ENCODE results near the gene SNRPA.
A peak's percentile ranks its signal among the peaks of the same experiment; 100 is the strongest.

Gene SNRPA

GRCh38 chr19:40750874-40751537 lies at the start of gene SNRPA:
Gene SNRPA, plus strand, starts transcription at chr19:40751203. Its CDS starts 206 bp downstream, at chr19:40751409.
- DNase-seq (ENCODE audit: low read depth in 2 of 2) = peak; percentile 91 to 94

DNA sequence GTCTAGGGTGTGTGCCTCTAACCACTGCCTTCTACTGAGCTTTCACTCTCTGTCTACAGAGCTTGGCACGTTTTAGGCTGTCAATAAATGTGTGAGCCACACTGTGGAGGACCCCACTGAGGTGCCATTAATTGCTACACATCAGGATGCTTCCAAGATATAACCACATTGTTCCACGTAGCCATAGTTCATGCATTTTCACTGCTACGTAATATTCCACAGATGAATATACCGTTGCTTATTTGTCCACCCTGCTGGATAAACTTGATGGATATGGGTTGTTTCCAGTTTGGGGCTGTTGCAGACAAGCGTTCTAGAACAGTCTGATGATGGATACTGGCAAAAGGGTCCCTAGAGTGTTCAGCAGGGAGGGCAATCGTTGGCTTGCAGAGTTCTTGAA lies 49.2 kb upstream of the SNRPA start:
- no peak for DNase-seq (ENCODE audit: low read depth in 2 of 2)

- DNase-seq (ENCODE audit: low read depth in 2 of 2) = no peak
Measured at GRCh38 chr19:40702337-40703012, 48.5 kb upstream of the SNRPA start.

DNA sequence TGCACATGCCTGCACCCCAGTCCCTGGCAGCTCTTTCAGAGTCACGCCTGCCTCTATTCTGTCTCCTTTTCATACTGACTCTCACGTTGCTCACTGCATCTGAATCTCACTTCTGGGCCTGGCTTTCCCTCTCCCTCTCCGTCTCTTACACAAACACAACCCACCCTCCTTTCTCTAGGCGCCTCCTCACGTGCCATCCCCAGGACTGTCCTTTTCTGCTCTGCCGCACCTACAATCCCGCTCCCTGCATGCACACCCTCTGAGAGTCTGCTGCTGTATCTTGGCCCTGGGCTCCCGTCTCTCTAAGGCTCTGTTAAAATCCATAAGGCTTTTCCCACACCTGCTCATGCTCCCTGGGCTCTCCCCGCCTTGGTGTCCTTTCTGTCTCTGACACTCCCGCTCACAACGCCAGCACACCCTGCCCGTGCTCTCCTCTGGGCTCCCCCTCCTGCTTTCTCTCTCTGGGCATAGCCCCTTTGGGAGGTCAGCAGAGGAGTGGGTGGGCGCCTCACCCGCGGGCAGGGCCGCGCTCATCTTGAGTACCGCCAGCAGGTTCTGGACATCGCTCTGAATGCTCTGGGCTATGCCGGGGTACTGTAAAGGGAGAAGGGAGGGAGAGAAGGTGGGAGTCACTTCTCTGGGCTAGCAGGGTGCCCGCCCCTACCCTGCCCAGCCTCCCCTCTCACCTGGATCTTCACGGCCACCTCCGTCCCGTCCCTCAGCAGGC lies 47.8 kb upstream of the SNRPA start:
- no peak for DNase-seq (ENCODE audit: low read depth in 2 of 2)

DNA sequence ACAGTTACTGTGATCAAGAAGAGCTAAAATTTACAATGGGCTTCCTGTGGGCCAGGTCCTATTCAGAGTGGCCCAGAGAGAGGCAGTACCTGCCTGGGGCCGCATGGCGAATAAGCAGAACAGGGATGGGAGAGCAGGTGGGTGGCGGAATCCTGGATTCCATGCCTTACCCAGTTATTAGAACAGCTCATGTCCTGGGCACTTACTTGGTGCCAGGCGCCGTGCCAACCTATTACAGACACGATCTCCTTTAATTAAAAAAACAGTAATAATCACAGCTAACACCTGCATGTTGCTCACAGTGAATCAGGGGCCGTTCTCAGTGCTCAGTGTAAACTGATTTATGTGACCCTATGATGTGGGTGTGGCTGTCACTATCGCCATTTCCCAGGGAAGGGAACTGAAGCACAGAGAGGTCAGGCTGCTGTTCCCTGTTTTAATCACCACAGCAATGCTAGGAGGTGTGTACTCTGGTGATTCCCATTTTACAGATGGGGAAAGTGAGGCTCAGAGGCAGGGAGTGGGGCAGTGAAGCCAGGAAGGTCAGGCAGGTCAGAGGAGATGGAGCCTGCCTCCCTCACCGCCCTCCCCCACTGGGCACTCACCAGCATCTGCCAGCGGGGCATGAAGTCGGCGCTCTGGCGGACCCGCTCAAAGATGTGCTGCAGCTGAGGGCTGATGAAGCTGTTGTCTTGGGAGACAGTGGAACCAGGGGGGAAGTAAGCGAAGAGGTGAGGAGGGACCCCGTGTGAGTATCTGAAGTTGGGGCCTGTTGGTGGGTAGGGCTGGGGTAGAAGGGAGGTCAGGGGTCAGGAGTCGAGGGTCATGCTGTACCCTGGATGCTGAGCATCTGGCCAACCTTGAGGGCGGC lies 46.3 kb upstream of the SNRPA start:
- no peak for DNase-seq (ENCODE audit: low read depth in 2 of 2)

- no peak for DNase-seq (ENCODE audit: low read depth in 2 of 2)
Measured at GRCh38 chr19:40705362-40705651, 45.7 kb upstream of the SNRPA start.

DNA sequence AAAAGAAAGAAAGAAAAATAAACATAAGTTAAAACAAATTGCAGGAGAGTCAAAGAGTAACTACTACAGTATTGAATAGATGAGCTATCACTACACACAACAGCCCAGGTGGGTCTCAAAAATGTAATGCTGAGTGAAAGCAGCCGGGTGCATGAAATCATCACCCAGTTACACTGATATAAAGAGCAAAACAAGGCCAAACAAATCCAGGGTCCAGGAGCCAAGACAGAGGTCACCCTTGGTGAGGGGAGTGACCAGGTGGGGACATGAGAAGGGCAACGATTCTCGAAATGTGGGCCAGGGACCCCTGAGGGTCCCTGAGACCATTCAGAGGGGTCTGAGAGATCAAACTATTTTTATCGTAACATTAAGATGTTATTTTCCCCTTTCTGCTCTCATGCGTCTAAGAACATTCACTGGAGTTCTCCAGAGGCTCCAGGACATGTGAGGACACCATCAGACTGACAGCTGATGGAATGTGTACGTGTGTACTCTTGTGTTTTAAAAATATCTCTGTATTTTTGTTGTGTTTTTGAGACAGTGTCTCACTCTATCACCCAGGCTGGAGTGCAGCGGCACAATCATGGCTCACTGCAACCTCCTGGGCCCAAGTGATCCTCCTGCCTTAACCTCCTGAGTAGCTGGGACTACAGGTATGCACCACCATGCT lies 44.9 kb upstream of the SNRPA start:
- DNase-seq (ENCODE audit: low read depth in 2 of 2) = no peak

- DNase-seq (ENCODE audit: low read depth in 2 of 2) = no peak
Measured at GRCh38 chr19:40707615-40708014, 43.4 kb upstream of the SNRPA start.

GRCh38 chr19:40709817-40710216 lies 41.2 kb upstream of the SNRPA start:
- DNase-seq (ENCODE audit: low read depth in 2 of 2) = no peak

- DNase-seq (ENCODE audit: low read depth in 2 of 2) = no peak
Measured at GRCh38 chr19:40713939-40714338, 37.1 kb upstream of the SNRPA start.

DNA sequence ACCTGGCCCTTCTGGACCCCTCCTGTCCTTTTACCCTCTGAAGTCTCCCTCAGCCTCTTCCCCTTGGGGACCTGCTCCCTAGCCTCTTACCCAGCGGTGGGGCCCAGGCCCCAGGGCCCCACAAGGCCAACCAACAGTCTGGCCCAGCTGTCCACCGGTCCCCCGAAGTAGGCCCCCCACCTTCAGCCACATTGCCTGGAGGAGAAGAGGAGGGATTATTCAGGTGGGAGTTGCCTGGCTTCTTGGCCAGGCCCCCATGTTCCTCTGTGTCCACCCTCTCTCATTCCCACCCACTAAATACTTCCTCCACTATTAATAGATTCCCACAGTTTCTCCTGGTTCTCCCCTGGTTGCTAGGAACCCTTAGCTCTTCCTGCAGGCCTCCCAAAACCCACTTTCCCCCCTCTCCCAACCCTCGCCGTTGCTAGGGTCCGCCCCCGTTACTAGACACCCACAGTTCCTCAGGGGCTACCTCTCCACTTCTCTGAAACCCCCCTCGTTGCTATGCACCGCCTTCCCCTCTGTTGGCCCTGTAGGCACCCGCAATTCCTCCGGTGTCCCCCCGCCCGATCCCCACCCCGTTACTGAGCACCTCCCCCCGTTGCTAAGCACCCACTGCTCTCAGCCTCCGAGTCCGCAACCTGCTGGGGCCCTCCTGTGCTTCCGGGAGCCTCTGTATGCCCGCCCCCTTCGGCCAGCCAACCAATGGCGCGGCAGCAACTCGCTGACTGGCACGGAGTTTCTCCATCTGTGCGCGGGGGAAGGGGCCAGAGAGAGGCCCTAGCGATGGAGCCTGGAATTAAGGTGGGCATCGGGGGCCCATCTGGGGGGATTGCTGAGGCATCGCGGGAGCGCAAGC lies 36.3 kb upstream of the SNRPA start:
- peak; percentile 90 for DNase-seq (ENCODE audit: low read depth in 2 of 2)

DNA sequence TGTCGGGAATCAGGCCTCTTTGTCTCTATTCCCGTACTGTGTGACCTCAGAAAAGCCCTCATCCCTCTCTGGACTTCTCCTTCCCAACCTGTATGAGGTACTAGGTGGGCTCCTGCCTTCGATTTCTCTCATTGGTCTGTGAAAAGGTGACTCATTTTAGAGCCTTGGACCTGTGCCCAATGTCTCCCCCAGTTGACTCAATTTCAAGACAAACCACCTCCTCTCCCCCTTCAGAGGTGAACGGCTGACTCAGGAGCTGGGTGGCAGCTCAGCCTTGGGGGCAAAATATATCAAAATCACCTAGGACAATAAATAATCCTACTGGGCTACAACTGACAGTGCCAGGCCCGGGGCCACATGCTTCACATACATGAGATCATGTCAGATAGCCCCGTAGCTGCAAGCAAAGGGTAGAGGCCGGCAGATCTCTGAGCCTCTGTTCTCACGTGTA lies 34.9 kb upstream of the SNRPA start:
- DNase-seq (ENCODE audit: low read depth in 2 of 2) = peak; percentile 66 to 70

- DNase-seq (ENCODE audit: low read depth in 2 of 2) = peak; percentile 99 to 100
Measured at GRCh38 chr19:40716482-40717324, 34.3 kb upstream of the SNRPA start, which contains the start of the genes COQ8B and ITPKC. Gene COQ8B, minus strand, starts transcription at chr19:40716886. Its CDS starts 2,254 bp downstream, at chr19:40714632. Gene ITPKC, plus strand, starts transcription at chr19:40717112. Its CDS starts 24 bp downstream, at chr19:40717136.

DNA sequence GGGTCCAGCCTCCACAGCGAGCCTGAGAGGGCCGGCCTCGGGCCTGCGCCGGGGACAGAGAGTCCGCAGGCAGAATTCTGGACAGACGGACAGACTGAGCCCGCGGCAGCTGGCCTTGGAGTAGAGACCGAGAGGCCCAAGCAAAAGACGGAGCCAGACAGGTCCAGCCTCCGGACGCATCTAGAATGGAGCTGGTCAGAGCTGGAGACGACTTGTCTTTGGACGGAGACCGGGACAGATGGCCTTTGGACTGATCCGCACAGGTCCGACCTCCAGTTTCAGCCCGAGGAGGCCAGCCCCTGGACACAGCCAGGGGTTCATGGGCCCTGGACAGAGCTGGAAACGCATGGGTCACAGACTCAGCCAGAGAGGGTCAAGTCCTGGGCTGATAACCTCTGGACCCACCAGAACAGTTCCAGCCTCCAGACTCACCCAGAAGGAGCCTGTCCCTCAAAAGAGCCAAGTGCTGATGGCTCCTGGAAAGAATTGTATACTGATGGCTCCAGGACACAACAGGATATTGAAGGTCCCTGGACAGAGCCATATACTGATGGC lies 33.6 kb upstream of the SNRPA start:
- DNase-seq (ENCODE audit: low read depth in 2 of 2) = no peak

- no peak for DNase-seq (ENCODE audit: low read depth in 2 of 2)
Measured at GRCh38 chr19:40717880-40718773, 32.9 kb upstream of the SNRPA start.

DNA sequence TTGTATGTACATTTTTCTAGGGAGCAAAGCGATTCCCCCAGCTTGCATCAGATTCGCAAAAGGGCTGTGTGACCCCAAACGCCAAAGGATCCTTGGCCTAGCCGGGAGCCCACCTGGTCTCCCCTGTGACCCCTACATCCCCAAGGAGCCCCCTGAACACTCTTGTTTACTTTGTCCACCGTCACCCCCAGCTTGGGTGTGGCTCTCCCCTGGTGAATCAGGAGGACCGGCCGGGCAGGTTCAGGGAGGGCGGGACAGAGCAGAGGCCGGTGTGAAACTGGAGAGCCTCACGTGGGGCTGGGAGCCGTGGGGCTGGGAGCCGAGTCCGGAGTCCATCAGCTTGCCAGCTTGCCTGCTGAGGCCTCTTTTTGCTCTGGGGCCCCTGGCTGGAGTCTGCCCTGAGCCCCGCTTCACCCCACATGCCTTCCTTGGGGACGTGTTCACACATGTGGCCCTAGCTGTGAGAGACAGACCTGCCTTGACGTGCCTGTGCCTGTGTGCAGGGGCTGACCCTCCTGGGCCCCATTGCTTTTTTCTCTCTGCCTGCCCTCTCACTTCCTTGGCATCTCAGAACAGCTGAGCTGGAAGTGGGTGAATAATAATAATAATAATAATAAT lies 32.1 kb upstream of the SNRPA start:
- DNase-seq (ENCODE audit: low read depth in 2 of 2) = no peak

GRCh38 chr19:40719414-40719894 lies 31.5 kb upstream of the SNRPA start:
- no peak for DNase-seq (ENCODE audit: low read depth in 2 of 2)

Measured in stimulated activated CD8-positive, alpha-beta memory T cell treated with anti-CD3 and anti-CD28 coated beads, Interleukin-15, amount 100 ng/mL, for 48 hours (primary cell).